ACHN (cell line): ENCODE measurements around the gene MAPK1IP1L.

ENCODE experiments used
- DNase-seq: peaks from one replicate; pipeline ENCODE4 v3.0.0-alpha.2; 2015
- in situ Hi-C: cut with HindIII; loops from 2 replicates; pipeline ENCODE4 v1.10.0; 2017; ENCODE audit warnings: low sequenced_read_pairs, low pct_ligation_motif_present, low pct_unique_long_range_greater_than_20kb

Gene MAPK1IP1L

GRCh38 chr14:55111122-55111708, 59.8 kb downstream of the MAPK1IP1L start:
- in situ Hi-C loops = no loop called here
- DNase-seq = no peak

- in situ Hi-C loops = no loop called here
- DNase-seq = no peak
Observed at GRCh38 chr14:55114720-55115119, 63.3 kb downstream of the MAPK1IP1L start.

GRCh38 chr14:55115460-55115859, 64.0 kb downstream of the MAPK1IP1L start:
- in situ Hi-C loops = no loop called here
- no peak for DNase-seq

GRCh38 chr14:55115861-55116245, 64.4 kb downstream of the MAPK1IP1L start:
- in situ Hi-C loops = no loop called here
- DNase-seq = no peak

GRCh38 chr14:55116246-55117030, 65.0 kb downstream of the MAPK1IP1L start:
- no peak for DNase-seq
- in situ Hi-C loops = no loop called here

GRCh38 chr14:55117803-55118441, 66.5 kb downstream of the MAPK1IP1L start:
- DNase-seq = no peak
- in situ Hi-C loops = no loop called here

GRCh38 chr14:55118761-55119160, 67.3 kb downstream of the MAPK1IP1L start:
- in situ Hi-C loops = no loop called here
- DNase-seq = no peak
